ENCODE data around the gene SVBP. TPM values are rescaled to one million over a fixed set of nuclear protein-coding genes. Genes with fewer than 3 reads are reported as not detected.

Gene SVBP
- total RNA-seq, 1 experiment from 2014 or later = 32.6 TPM

- TF ChIP-seq EZH2 (IDR thresholded peaks at IDR 0.05; ENCODE audit: low read depth) (no peak), CTCF (conservative IDR thresholded peaks at IDR 0.05) (no peak)
- POLR2A ChIA-PET (ENCODE audit: unreplicated experiment) = no interaction called here
- Histone ChIP-seq H3K9me3 (ENCODE audit: insufficient read depth, low read depth) (peaks cover 5% of the 10 kb centered on the region; the same call in 1 of the 2 replicates), H3F3A (ENCODE audit: insufficient read depth, low read depth) (peaks cover 14% of the 10 kb centered on the region; the same call in 1 of the 2 replicates), H3K36me3 (ENCODE audit: low read depth) (0 out of 2 replicates have a peak, but pooled peaks cover 3% of the 10 kb centered on the region), H3K9me2 (ENCODE audit: insufficient read depth) (no peaks in the 10 kb centered on the region), H3K4me2 (no peak overlapping the region), H2AFZ (no peak overlapping the region), H4K20me1 (ENCODE audit: insufficient read depth) (no peaks in the 10 kb centered on the region), H3K27me3 (ENCODE audit: insufficient read depth, low read depth) (no peaks in the 10 kb centered on the region), H3K4me3 (no peak overlapping the region), H3K27ac (no peak overlapping the region), H3K79me2 (ENCODE audit: low read depth) (no peaks in the 10 kb centered on the region), H3K4me1 (replicated peaks; ENCODE audit: insufficient read depth) (peaks cover 17% of the 10 kb centered on the region)
- BruUV-seq (replicated peaks) = no TSS peak
- no peak for DNase-seq
- intact Hi-C loops (cut with micrococcal nuclease; ENCODE audit: unreplicated experiment) = no loop called here
- CTCF ChIA-PET = no interaction called here
Measured at GRCh38 chr1:42825036-42825851, 8.0 kb upstream of the SVBP start.

- POLR2A ChIA-PET (ENCODE audit: unreplicated experiment) = interaction anchor here (0.6 kb wide), 1 partner anchor 58 kb away, joined by 4 read pairs; no protein-coding TSS in a partner anchor
- intact Hi-C loops (cut with micrococcal nuclease; ENCODE audit: unreplicated experiment) = no loop called here
- H3K9me2 ChIP-seq (ENCODE audit: insufficient read depth) = no peaks in the 10 kb centered on the region
- TF ChIP-seq EZH2 (IDR thresholded peaks at IDR 0.05; ENCODE audit: low read depth) = no peak
- H3K4me1 ChIP-seq (replicated peaks; ENCODE audit: insufficient read depth) = peaks cover 17% of the 10 kb centered on the region
- no peak overlapping the region for H3K4me2 ChIP-seq
- CTCF ChIA-PET = no interaction called here
- no TSS peak for BruUV-seq (replicated peaks)
- DNase-seq = no peak
- H3K27me3 ChIP-seq (ENCODE audit: insufficient read depth, low read depth) = no peaks in the 10 kb centered on the region
- peaks cover 5% of the 10 kb centered on the region; the same call in 1 of the 2 replicates for H3K9me3 ChIP-seq (ENCODE audit: insufficient read depth, low read depth)
- no peaks in the 10 kb centered on the region for H4K20me1 ChIP-seq (ENCODE audit: insufficient read depth)
- no peak overlapping the region for H2AFZ ChIP-seq
- no peak overlapping the region for H3K4me3 ChIP-seq
- no peak overlapping the region for H3K27ac ChIP-seq
- H3F3A ChIP-seq (ENCODE audit: insufficient read depth, low read depth) = peaks cover 14% of the 10 kb centered on the region; the same call in 1 of the 2 replicates
- no peaks in the 10 kb centered on the region for H3K79me2 ChIP-seq (ENCODE audit: low read depth)
- 0 out of 2 replicates have a peak, but pooled peaks cover 3% of the 10 kb centered on the region for H3K36me3 ChIP-seq (ENCODE audit: low read depth)
Measured at GRCh38 chr1:42824481-42825035, 7.4 kb upstream of the SVBP start.

GRCh38 chr1:42822800-42823392 is 5.7 kb upstream of the SVBP start:
- Histone ChIP-seq H3F3A (ENCODE audit: insufficient read depth, low read depth) (peaks cover 14% of the 10 kb centered on the region; the same call in 1 of the 2 replicates), H3K4me2 (peak overlapping the region; percentile 41), H3K27ac (peak overlapping the region; percentile 66), H3K4me3 (0 out of 2 replicates have a peak overlapping the region, but pooled peaks have one; percentile 13), H3K9me3 (ENCODE audit: insufficient read depth, low read depth) (peaks cover 5% of the 10 kb centered on the region; the same call in 1 of the 2 replicates), H3K9me2 (ENCODE audit: insufficient read depth) (no peaks in the 10 kb centered on the region), H3K27me3 (ENCODE audit: insufficient read depth, low read depth) (no peaks in the 10 kb centered on the region), H3K79me2 (ENCODE audit: low read depth) (peaks cover 7% of the 10 kb centered on the region; the same call in 1 of the 2 replicates), H2AFZ (no peak overlapping the region), H4K20me1 (ENCODE audit: insufficient read depth) (no peaks in the 10 kb centered on the region), H3K4me1 (replicated peaks; ENCODE audit: insufficient read depth) (peaks cover 20% of the 10 kb centered on the region), H3K36me3 (ENCODE audit: low read depth) (0 out of 2 replicates have a peak, but pooled peaks cover 3% of the 10 kb centered on the region)
- DNase-seq = peak in 1 of 2 experiments; percentile 53
- ChIA-PET CTCF (no interaction called here), POLR2A (ENCODE audit: unreplicated experiment) (interaction anchor here (0.5 to 0.7 kb wide), 3 partner anchors 57 to 1429 kb away, joined by 3 to 20 read pairs (median 5); partner anchors contain the start of gene KDM4A)
- BruUV-seq (replicated peaks) = no TSS peak
- intact Hi-C loops (cut with micrococcal nuclease; ENCODE audit: unreplicated experiment) = no loop called here
- no peak for TF ChIP-seq EZH2 (IDR thresholded peaks at IDR 0.05; ENCODE audit: low read depth)
- TF ChIP-seq CTCF (conservative IDR thresholded peaks at IDR 0.05) = no peak

All from PC-9 (cell line).